Neuronal stem cell (in vitro differentiated cells): Measurements from ENCODE around the gene ASF1B.

Experiments
- DNase-seq: peaks from one replicate; pipeline ENCODE4 v3.0.0-alpha.2; 2013; ENCODE audit warnings: low spot score
- H2AFZ ChIP-seq: one replicate; pipeline ENCODE4 v1.6.1; 2013; ENCODE audit warnings: mild to moderate bottlenecking, low read length, inconsistent platforms
- H2AK5ac ChIP-seq: 2 replicates; pipeline ENCODE4 v1.6.1; 2013; ENCODE audit warnings: low read depth, mild to moderate bottlenecking, inconsistent platforms, low read length, moderate library complexity, mixed read lengths
- H2BK120ac ChIP-seq: 2 replicates; pipeline ENCODE4 v1.6.1; 2013; ENCODE audit warnings: low read depth, mild to moderate bottlenecking, inconsistent platforms, low read length, moderate library complexity, mixed read lengths
- H2BK12ac ChIP-seq: one replicate; pipeline ENCODE4 v1.6.1; 2013; ENCODE audit warnings: low read length, inconsistent platforms
- H2BK15ac ChIP-seq: 2 replicates; pipeline ENCODE4 v1.6.1; 2013; ENCODE audit warnings: mild to moderate bottlenecking, low read length, inconsistent platforms, mixed read lengths
- H2BK5ac ChIP-seq: one replicate; pipeline ENCODE4 v1.6.1; 2013; ENCODE audit warnings: inconsistent platforms, mild to moderate bottlenecking, low read length, moderate library complexity
- H3K14ac ChIP-seq: one replicate; pipeline ENCODE4 v1.6.1; 2013; ENCODE audit warnings: low read length, inconsistent platforms
- H3K18ac ChIP-seq: 2 replicates; pipeline ENCODE4 v1.6.1; 2013; ENCODE audit warnings: low read length, inconsistent platforms
- H3K23ac ChIP-seq: 2 replicates; pipeline ENCODE4 v1.6.1; 2013; ENCODE audit warnings: low read depth, mild to moderate bottlenecking, mixed read lengths, low read length, inconsistent platforms; ENCODE audit not compliant: poor library complexity
- H3K27ac ChIP-seq: replicated peaks from 3 replicates; pipeline ENCODE4 v1.5.1; 2013; ENCODE audit warnings: low read length, inconsistent platforms
- H3K27me3 ChIP-seq, 3 experiments: 2 replicates each; pipeline ENCODE4 v1.6.1; 2013; ENCODE audit warnings: low read length in 3 of 3, mild to moderate bottlenecking in 2 of 3, inconsistent platforms in 1 of 3, low read depth in 1 of 3, mixed read lengths in 1 of 3, moderate library complexity in 1 of 3; ENCODE audit not compliant: control insufficient read depth in 3 of 3, insufficient read depth in 3 of 3
- H3K36me3 ChIP-seq, 2 donors: replicated peaks in 1 of 2; 2 replicates each; pipeline ENCODE4 v1.6.1; 2013; ENCODE audit warnings: low read length in 2 of 2; ENCODE audit not compliant: control insufficient read depth in 2 of 2, insufficient read depth in 2 of 2
- H3K4ac ChIP-seq: 2 replicates; pipeline ENCODE4 v1.6.1; 2013; ENCODE audit warnings: inconsistent platforms, mild to moderate bottlenecking, low read length, moderate library complexity
- H3K4me1 ChIP-seq, 2 donors: 1 replicate in 1 of 2; 2 replicates in 1 of 2; pipeline ENCODE4 v1.6.1; 2013; ENCODE audit warnings: low read length in 2 of 2, low read depth in 1 of 2; ENCODE audit not compliant: control insufficient read depth in 2 of 2, insufficient read depth in 1 of 2
- H3K4me2 ChIP-seq: one replicate; pipeline ENCODE4 v1.6.1; 2013; ENCODE audit warnings: mild to moderate bottlenecking, low read length, inconsistent platforms; ENCODE audit not compliant: insufficient read depth, poor library complexity, severe bottlenecking
- H3K4me3 ChIP-seq, 2 donors: 2 replicates each; pipeline ENCODE4 v1.5.1; 2013; ENCODE audit warnings: low read length in 2 of 2, mild to moderate bottlenecking in 2 of 2, inconsistent platforms in 1 of 2, moderate library complexity in 1 of 2
- H3K79me1 ChIP-seq: one replicate; pipeline ENCODE4 v1.6.1; 2013; ENCODE audit warnings: low read depth, mild to moderate bottlenecking, inconsistent platforms, low read length, moderate library complexity
- H3K9ac ChIP-seq: one replicate; pipeline ENCODE4 v1.6.1; 2013; ENCODE audit warnings: mild to moderate bottlenecking, low read depth, low read length, inconsistent platforms; ENCODE audit not compliant: poor library complexity
- H3K9me3 ChIP-seq, 2 donors: replicated peaks in 1 of 2; 2 replicates each; pipeline versions ENCODE3 to v1.6.1; 2013; ENCODE audit warnings: low read length in 2 of 2, mild to moderate bottlenecking in 2 of 2, inconsistent platforms in 1 of 2, low read depth in 1 of 2, mixed read lengths in 1 of 2, moderate library complexity in 1 of 2; ENCODE audit not compliant: control insufficient read depth in 2 of 2, insufficient read depth in 1 of 2
- H4K8ac ChIP-seq: one replicate; pipeline ENCODE4 v1.6.1; 2013; ENCODE audit warnings: low read depth, mild to moderate bottlenecking, inconsistent platforms, low read length, moderate library complexity
- H4K91ac ChIP-seq: one replicate; pipeline ENCODE4 v1.6.1; 2013; ENCODE audit warnings: low read length, low read depth, mild to moderate bottlenecking, inconsistent platforms; ENCODE audit not compliant: poor library complexity
- WGBS, 2 donors: extraction: QIAGEN DNeasy Blood & Tissue Kit; methylation state at CpG; one replicate each; pipeline ENCODE4 v1.1.7; 2013; ENCODE audit warnings: missing lambda C conversion rate in 2 of 2, mixed read lengths in 1 of 2; ENCODE audit not compliant: insufficient read length in 2 of 2, insufficient replicate concordance in 1 of 2; ENCODE audit errors: extremely low coverage in 2 of 2; 5-methylcytosine and 5-hydroxymethylcytosine counted together

The ASF1B gene

GRCh38 chr19:14113762-14114414 lies 22.5 kb downstream of the ASF1B start:
- Histone ChIP-seq H3K79me1 (peaks cover 2% of the 10 kb centered on the region), H2BK5ac (no peak overlapping the region), H4K91ac (no peak overlapping the region), H3K27ac (no peak overlapping the region), H2BK15ac (no peak overlapping the region), H2AFZ (no peak overlapping the region), H3K23ac (peak overlapping the region; percentile 93), H2AK5ac (no peak overlapping the region), H3K18ac (no peak overlapping the region), H3K9me3 (no peaks in the 10 kb centered on the region), H3K27me3 (no peaks in the 10 kb centered on the region), H3K14ac (peak overlapping the region; percentile 27), H3K4me1 (peaks cover 10 to 32% of the 10 kb centered on the region in 2 donors), H3K4me2 (no peak overlapping the region), H4K8ac (no peak overlapping the region), H2BK120ac (no peak overlapping the region), H3K9ac (peak overlapping the region; percentile 50), H3K36me3 (no peaks in the 10 kb centered on the region), H2BK12ac (no peak overlapping the region), H3K4ac (no peak overlapping the region), H3K4me3 (no peak overlapping the region)
- no CpG with 5 or more reads among the region's 18 CpGs for WGBS, 2 donors
- no peak for DNase-seq

GRCh38 chr19:14112809-14113385 lies 23.5 kb downstream of the ASF1B start:
- Histone ChIP-seq H4K91ac (no peak overlapping the region), H2AFZ (peak overlapping the region; percentile 71), H3K4me1 (peaks cover 4 to 26% of the 10 kb centered on the region in 2 donors), H4K8ac (no peak overlapping the region), H3K27me3 (no peaks in the 10 kb centered on the region), H2AK5ac (no peak overlapping the region), H3K79me1 (peaks cover 2% of the 10 kb centered on the region), H2BK120ac (no peak overlapping the region), H3K18ac (no peak overlapping the region), H3K4ac (no peak overlapping the region), H3K9me3 (no peaks in the 10 kb centered on the region), H3K4me3 (no peak overlapping the region), H3K14ac (no peak overlapping the region), H3K36me3 (no peaks in the 10 kb centered on the region), H3K4me2 (no peak overlapping the region), H2BK5ac (no peak overlapping the region), H2BK15ac (no peak overlapping the region), H2BK12ac (no peak overlapping the region), H3K23ac (no peak overlapping the region), H3K27ac (no peak overlapping the region), H3K9ac (no peak overlapping the region)
- no CpG with 5 or more reads among the region's 12 CpGs for WGBS, 2 donors
- no peak for DNase-seq

GRCh38 chr19:14112051-14112808 lies 24.2 kb downstream of the ASF1B start:
- Histone ChIP-seq H3K4me3 (no peak overlapping the region), H3K36me3 (peaks cover 0 to 3% of the 10 kb centered on the region in 2 donors), H3K79me1 (peaks cover 2% of the 10 kb centered on the region), H3K27ac (no peak overlapping the region), H3K4ac (no peak overlapping the region), H3K27me3 (no peaks in the 10 kb centered on the region), H2BK15ac (no peak overlapping the region), H2AFZ (no peak overlapping the region), H3K18ac (peak overlapping the region; percentile 36), H3K9ac (no peak overlapping the region), H3K4me2 (no peak overlapping the region), H2BK5ac (no peak overlapping the region), H2BK120ac (no peak overlapping the region), H3K14ac (no peak overlapping the region), H3K23ac (no peak overlapping the region), H4K8ac (no peak overlapping the region), H3K9me3 (no peaks in the 10 kb centered on the region), H3K4me1 (peaks cover 4 to 26% of the 10 kb centered on the region in 2 donors), H2AK5ac (no peak overlapping the region), H4K91ac (no peak overlapping the region), H2BK12ac (no peak overlapping the region)
- no CpG with 5 or more reads among the region's 12 CpGs for WGBS, 2 donors
- no peak for DNase-seq

GRCh38 chr19:14111486-14111885 lies 24.9 kb downstream of the ASF1B start:
- Histone ChIP-seq H3K36me3 (peaks cover 0 to 7% of the 10 kb centered on the region in 2 donors), H3K4ac (no peak overlapping the region), H3K4me1 (peaks cover under 1 to 22% of the 10 kb centered on the region in 2 donors), H4K91ac (no peak overlapping the region), H3K9ac (no peak overlapping the region), H2AK5ac (no peak overlapping the region), H3K9me3 (no peaks in the 10 kb centered on the region), H3K14ac (no peak overlapping the region), H3K79me1 (peaks cover 2% of the 10 kb centered on the region), H4K8ac (no peak overlapping the region), H3K23ac (no peak overlapping the region), H3K4me2 (no peak overlapping the region), H3K18ac (no peak overlapping the region), H2BK5ac (no peak overlapping the region), H2AFZ (no peak overlapping the region), H2BK15ac (no peak overlapping the region), H2BK12ac (no peak overlapping the region), H3K27ac (no peak overlapping the region), H3K27me3 (no peaks in the 10 kb centered on the region), H3K4me3 (no peak overlapping the region), H2BK120ac (no peak overlapping the region)
- no CpG with 5 or more reads among the region's 1 CpG for WGBS, 2 donors
- no peak for DNase-seq
